ENCODE measurements around the gene NUDT3.
"Not testable (repeated sequence)": the region's sequence is repeated elsewhere in the genome, so short reads cannot be mapped to it uniquely, and the experiment has no call there.

The NUDT3 gene

DNA sequence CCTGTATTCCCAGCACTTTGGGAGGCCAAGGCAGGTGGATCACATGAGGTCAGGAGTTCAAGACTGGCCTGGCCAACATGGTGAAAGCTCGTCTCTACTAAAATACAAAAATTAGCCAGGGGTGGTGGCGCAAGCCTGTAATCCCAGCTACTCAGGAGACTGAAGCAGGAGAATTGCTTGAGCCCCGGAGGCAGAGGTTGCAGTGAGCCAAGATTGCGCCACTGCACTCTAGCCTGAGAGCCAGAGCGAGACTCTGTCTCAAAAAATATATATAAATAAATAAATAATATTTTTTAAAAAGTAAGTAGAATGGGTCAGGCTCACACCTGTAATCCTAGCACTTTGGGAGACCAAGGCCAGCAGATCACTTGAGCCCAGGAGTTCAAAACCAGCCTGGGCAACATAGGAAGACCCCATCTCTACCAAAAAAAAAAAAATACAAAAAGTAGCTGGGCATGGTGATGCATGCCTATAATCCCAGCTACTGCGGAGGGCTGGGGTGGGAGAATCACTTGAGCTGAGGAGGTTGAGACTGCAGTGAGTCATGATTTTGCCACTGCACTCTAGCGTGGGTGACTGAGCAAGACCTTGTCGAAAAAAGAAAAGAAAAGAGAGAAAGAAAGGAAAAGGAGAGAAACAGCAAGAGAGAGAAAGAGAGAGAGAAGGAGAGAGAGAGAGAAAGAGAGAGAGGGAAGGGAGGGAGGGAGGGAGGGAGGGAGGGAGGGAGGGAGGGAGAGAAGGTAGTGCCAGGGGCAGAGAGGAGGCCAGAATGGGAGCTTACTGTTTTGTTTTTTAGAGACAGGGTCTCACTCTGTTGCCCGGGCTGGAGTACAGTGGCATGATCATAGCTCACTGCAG is 26.5 kb downstream of the NUDT3 start:
- DNase-seq = not testable (repeated sequence)

DNA sequence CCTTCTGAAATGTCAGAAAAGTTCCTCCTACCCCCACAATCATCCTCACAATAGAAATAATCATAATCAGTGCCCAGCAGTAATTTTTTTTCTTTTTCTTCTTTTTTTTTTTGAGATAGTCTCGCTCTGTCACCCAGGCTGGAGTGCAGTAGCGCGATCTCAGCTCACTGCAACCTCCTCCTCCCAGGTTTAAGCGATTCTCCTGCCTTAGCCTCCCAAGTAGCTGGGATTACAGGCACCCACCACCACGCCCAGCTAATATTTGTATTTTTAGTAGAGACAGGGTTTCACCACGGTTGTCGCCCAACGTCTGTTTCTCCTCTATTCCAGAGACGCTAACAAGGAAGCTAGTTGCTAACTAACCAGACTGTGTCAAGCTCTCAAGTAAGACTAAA is 28.8 kb downstream of the NUDT3 start:
- DNase-seq = not testable (repeated sequence)

DNA sequence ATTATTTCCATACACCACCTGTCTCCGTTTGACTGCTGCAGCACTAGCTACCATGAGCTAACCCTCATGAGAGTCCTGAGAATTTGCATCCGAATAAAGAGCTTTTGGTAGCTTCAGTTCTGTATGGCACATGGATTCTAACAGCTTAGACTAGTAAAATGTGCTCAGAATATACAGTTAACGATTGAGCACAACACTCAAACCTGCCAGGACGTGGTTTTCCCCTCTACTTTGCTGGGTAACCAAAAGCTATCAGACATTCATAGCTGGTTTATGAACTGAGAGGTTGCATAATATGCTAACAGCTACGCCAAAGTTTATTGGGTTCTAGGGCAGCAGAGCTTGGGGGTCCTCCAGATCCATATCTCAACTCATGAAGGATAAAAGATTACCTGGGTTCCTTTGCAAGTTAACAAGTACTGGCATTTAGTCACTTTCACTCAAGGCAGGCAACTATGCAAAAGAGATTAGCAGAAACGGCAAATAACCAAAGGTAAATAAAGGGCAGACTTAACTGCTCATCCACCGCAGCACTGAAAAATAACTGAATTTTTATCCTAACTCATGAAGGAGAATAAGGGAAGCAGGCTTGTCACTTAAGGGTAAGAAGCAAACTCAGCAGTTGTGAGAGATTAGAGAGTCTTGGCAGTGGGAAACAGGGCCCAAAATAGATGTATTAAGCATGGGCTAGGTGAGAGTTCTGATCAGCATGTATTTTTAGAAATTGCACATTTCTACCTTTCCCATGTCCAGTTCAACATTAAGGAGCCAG is 29.4 kb downstream of the NUDT3 start:
- DNase-seq = no peak

DNA sequence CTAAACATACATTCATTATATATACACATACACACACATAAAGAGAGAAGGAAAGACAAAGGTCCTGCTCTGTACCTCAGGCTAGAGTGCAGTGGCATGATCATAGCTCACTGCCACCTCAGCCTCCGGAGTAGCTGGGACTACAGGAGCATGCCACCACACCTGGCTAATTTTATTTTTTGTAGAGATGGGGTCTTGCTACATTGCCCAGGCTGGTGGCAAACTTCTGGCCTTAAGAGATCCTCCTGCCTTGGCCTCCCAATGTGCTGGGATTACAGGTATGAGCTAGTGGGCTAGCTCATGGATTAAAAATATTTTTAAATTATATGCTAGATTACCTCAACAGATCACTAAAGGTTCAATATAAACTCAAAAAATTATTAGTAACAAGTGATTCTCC is 30.3 kb downstream of the NUDT3 start:
- no peak for DNase-seq

DNA sequence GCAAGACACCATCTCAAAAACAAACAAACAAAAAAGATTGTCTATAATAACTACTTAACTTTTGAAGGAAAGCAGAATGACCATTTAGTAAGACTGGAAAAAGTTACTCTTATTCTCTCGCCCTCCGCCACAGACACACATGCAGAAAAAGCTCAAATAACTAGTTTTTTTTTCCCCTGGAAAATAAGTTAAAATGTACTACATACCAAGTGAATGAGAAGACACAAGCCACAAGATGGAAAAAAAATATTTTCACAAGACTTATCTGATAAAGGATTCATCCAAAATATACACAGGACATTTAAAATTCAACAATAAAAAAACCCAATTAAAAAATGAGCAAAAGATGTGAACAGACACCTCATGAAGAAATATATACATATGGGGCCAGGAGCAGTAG is 31.9 kb downstream of the NUDT3 start:
- no peak for DNase-seq

DNA sequence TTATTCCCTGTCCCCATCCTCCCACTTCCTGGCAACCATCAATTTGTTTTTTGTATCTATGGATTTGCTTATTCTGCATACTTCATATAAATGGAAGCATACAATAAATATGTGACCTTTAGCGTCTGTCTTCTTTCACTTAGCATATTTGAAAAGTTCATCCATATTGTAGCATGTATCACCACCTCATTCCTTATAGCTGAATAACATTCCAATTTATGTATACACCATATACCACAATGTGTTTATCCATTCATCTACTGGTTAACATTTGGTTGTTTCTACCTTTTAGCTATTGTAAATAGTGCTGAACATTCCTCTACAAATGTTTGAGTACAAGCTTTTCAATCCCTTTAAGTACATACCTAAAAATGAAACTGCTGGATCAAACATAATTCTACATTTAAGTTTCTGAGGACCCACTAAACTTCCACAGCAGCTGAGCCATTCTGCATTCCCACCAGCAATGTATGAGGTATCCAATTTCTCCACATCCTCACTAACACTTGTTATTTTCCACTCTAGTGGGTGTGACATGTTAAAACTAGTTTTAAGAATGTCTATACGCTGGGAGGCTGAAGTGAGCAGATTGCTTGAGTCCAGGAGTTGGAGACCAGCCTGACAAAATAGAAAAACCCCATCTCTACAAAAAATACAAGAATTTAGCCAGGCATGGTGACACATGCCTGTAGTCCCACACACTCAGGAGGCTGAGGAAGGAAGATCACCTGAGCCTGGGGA is 32.9 kb downstream of the NUDT3 start:
- no peak for DNase-seq

DNA sequence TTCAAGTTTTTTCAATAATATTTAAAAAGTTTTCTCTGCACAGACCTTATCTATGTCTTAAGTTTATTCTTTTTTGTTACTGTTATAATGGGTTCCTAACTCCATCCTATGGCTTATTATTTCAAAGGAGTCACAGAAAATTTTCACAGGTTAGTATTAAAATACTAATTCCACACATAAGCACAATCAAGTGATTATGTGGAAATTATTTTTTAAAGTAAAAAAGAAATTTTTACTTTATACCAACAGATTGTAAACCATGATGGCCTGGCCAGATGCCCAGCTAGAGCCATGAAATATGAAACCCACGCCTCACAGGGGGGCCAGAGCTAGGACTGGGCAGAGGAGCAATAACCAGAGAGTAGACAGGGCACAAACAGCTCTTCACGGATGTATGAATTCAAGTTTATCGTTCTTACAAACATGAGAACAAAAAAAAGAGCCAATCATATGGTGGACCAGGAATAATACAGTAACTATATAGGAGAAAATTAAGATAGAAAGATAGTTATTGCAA is 34.0 kb downstream of the NUDT3 start:
- no peak for DNase-seq

DNA sequence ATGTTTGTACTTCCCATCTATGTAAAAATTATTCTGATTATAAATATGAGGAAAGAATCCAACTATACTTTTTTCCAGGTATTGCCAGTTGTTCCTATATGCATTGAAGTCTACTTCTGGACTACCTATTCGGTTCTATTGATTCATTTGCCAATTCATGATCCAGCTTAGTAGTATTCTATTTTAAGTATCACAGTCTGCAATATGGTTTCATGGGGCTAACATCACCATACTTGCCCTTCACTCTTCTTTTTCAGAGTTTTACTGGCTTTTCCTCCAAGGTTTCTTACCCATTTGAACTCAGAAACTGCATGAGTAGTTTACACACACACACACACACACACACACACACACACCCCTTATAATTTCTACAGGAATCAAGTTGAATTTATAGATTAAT is 34.5 kb downstream of the NUDT3 start:
- no peak for DNase-seq

DNA sequence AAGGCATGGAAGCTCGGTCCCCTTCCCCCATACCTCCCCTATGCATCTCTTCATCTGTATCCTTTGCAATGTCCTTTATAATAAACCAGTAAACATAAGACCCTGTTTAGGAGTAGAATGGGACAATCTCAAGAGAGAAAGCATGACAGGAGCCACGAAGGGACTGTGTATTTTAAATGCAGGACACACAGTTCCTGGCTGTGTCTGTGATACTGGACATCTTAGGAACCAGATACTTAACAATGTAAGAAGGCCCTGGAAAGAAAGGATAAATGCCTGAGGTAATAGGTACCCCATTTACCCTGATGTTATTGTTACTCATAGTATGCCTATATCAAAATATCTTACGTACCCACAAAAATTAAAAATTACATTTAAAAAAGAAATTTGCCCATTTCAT is 36.6 kb downstream of the NUDT3 start:
- no peak for DNase-seq

DNA sequence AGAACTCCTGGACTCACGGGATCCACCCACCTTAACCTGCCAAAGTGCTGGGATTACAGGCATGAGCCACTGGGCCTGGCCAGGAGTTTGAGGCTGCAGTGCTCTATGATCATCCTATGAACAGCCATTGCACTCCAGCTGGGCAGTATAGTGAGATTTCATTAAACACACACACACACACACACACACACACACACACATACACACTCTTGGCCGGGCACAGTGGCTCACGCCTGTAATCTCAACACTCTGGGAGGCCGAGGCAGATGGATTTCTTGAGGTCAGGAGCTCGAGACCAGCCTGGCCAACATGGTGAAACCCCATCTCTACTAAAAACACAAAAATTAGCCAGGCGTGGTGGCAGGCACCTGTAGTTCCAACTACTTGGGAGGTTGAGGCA is 38.2 kb downstream of the NUDT3 start:
- not testable (repeated sequence) for DNase-seq

DNA sequence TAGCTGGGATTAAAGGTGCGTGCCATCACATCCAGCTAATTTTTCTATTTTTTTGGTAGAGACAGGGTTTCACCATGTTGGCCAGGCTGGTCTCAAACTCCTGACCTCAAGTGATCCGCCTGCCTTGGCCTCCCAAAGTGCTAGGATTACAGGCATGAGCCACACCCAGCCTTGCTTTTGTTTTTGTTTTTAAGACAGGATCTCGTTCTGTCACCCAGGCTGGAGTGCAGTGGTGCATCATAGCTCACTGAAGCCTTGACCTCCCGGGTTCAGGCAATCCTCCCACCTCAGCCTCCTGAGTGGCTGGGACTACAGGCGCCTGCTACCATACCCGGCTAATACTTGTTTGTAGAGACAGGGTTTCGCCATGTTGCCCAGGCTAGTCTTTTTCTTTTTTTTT is 38.9 kb downstream of the NUDT3 start:
- not testable (repeated sequence) for DNase-seq

DNA sequence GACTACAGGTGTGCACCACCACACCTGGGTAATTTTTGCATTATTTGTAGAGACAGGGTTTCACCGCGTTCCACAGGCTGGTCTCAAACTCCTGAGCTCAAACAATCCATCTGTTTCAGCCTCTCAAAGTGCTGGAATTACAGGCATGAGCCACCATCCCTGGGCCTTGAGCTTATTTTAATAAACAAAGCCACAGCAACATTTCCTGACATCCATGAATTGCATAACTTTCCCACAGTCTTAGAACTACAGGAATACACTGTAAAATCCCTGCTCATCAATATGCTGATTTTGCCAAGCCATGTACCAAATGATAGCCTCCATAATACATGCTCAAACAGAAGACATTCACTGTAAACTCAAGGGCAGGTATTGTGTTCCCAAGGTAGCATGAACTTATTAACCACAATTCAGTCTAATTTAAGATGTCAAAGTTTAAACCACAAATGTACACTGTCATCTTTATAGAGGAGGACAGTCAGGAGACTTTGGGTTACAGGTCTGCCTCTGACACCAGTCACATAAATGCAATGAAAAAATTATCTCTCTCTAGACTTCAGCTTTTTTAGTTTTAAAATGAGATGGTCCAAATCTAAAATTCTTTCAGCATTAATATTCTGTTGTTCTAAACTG is 40.0 kb downstream of the NUDT3 start:
- no peak for DNase-seq

DNA sequence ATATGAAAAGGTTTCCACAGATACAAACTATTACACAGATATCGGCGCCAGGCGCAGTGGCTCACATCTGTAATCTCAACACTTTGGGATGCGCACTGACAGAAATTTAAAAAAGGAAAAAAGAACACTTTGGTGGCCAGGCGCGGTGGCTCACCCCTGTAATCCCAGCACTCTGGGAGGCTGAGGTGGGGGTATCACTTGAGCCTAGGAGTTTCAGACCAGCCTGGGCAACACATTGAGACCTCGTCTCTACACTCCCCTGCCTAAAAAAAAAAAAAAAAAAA is 41.6 kb downstream of the NUDT3 start:
- DNase-seq = no peak

DNA sequence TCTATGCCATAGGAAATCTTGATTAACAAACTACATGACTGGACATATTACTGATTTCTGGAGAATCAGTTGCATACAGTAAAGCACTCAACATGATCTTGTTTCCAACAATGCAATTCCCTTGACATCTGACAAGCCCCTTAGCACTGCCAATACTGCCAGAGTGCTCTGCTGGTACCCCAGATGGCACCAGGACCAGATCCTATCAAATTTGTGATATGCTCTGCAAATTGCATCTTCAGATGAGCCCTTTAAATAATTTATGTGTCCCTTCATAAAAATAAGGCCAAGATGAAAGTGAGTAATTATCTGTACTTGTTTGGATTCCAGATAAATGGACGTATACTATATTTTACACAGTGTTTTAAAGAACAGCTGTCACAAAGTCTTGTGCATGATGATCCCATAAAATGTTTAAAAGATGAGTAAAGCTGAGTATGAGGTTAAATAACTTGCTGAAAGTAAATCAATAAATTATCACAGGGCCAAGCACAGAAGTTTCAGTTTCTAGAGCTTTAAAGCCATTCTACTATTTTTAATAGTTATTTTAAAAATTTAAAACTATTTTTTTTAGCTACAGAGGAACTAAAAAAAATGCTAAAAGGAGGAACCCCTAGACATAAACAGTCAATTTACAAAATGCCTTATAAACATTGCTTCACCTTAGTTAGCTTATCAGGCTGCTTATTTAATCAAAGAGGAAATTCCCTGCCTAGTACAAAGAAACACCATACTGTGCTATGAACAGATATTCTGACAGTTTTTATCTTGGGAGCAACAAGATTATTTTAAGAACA is 42.1 kb downstream of the NUDT3 start:
- DNase-seq = no peak

DNA sequence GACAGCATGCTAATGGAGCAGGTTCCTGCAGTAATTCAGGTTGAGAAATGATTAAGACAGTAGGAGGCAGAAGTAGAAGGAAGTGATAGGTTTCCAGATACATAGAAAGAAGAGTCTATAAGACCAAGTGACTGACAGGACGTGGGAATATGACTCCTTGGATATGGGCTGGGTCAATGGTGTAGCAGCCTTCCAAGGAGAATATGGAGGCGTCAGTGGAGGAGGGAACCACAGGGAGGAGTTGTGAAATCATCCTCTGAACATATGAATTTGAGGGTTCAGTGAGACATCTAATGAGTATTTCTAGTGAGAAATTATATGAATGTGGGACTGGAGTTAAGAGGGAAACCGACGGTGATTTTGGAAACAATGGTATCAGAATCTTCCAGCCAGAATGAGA is 43.3 kb downstream of the NUDT3 start:
- no peak for DNase-seq

DNA sequence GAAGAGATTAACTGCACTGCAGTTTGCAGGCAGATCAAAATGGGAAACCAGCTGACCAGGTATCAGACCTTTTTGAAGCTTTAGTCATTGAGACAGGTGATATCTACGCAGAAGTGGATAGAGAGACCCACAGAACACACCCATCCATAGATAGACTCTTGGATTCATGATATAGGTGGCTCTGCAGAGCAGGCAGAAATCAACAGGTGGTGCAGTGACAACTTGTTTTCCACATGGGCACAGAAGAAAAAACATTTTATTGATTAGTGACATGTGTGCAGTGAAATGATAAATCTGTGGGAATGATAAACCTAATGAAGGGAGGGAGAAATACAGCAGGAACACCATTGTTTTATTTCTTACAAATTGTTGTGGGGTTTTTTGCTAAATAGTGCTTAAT is 45.2 kb downstream of the NUDT3 start:
- DNase-seq = no peak

DNA sequence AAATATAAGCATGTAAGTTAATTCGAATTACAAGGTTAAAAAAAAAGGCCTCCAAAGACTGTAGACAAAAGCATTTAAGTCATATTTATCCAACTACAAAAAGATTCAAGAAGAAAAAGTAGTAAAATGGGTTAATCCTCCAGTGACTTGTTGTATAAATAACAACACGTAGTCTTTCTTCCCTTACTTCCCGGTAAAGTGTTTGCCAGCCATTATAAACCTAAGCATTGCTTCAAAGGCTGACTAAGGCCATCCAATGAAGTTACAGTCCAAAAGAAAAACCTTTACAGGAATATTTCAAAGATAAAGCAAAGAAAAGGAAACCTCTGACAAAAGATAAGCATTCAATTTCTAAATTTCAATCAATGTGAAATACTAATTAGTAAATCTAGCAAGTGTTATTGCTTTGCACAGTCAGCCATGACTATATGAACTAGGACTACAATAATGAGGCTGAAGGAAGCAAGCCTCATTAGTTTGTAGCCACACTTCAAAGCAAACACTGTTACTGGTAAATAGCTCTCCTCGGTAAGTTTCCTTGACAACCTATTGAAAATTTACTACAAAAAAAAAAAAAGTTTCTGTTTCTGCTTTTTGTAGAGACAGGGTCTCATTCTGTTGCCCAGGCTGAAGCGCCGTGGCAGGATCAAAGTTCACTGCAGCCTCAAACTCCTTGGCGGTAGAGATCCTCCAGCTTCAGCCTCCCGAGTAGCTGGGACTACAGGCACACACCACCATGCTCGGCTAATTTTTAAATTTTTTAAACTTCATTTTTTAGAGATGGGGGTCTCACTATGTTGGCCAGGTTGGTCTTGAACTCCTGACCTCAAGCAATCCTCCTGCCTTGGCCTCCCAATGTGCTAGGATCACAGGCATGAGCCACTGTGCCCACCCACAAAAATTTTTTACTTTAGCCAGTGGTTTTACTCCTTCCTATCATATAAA is 46.0 kb downstream of the NUDT3 start:
- no peak for DNase-seq

DNA sequence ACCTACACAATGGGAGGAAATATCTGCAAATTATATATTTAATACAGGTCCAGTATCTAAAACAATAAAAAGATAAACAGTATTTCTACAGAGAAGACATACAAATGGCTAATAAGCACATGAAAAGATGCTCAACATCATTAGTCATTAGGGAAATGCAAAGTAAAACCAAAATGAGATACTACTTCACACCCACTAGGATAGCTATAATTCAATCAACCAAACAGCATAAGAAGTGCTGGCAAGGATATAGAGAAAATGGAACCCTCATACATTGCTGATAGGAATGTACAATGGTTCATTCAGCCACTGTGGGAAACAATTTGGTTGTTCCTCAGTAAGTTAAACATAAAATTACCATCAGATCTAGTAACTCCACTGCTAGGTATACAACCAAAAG is 48.7 kb downstream of the NUDT3 start:
- DNase-seq = no peak

DNA sequence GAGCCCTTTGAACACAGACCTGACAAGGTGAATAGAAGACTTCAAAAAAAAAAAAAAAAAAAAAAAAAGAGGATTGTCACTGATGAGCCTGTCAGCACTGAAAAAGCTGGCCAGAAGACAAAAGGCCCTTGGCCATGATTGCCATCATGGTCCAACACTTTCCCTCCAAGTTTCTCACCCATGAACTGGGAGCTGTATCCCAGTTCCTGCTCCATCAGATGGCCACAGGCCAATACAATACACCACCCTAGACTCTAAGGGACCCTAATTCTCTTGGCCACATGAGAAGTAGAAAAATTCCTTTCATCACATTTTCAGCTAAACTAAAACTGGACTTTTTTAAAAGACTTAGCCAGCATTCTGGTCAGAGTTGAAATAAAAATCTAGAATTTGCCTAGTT is 50.2 kb downstream of the NUDT3 start:
- no peak for DNase-seq

DNA sequence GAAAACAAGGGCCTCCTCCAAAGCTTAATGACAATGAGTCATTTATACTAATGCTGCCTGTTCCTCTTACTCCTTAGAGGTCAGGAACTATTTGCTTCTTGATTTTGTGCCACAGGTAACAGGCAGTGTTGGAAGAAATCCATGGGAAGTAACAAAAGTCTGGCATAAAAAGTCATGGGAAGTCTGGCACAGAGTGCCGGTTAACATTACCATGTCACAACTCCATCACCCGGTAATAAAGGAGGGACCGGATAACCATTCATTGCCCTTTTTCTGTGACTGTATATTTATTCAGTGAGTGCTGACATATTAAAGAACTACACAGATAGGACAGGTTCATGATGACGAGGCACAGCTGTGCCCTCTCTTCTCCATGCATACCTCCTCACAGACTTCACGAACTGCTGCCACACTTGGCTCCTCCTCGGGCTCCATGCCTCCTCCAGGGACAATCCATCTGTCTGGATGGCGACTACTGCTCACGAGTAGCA is 50.9 kb downstream of the NUDT3 start:
- DNase-seq = no peak

DNA sequence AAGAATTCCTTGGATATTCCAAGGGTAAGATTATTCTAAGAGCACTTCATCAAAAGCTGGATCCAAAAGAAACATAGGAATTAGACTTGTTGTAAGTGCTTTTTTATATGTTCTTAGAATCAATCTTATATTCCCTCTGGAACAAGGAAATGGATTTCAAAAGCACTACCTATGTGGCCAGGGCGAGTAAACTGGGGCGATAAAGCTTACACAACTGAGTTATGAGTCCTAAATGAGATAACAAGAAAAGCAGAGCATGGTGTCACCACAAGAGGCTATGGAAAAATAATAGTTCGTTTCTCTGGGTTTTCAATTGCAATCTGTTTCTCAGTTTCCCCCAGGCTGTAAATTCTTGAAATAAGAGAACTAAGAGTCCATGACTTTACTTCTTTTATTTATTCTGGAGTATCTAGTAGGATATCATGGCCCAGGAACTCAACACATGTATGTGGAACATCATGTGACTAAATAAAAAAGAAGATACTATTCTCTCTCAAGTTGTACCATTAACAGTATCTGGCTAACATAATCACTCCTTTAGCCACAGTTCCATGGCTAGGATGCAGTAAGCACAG is 51.5 kb downstream of the NUDT3 start:
- DNase-seq = no peak
